Measurements from ENCODE around the gene PDIA4.
A peak's percentile ranks its signal among the peaks of the same experiment; 100 is the strongest.
"Not testable (repeated sequence)": the region's sequence is repeated elsewhere in the genome, so short reads cannot be mapped to it uniquely, and the experiment has no call there.

The PDIA4 gene

GRCh38 chr7:149031353-149031910 lies 3.1 kb upstream of the PDIA4 start:
- DNase-seq (ENCODE audit: low spot score) = no peak

GRCh38 chr7:149030439-149030838 lies 2.1 kb upstream of the PDIA4 start:
- not testable (repeated sequence) for DNase-seq (ENCODE audit: low spot score)

GRCh38 chr7:149027611-149028345 lies 527 bp downstream of the PDIA4 start:
- no peak for DNase-seq (ENCODE audit: low spot score)

GRCh38 chr7:149027055-149027454 lies 1.2 kb downstream of the PDIA4 start:
- DNase-seq (ENCODE audit: low spot score) = no peak

- no peak for DNase-seq (ENCODE audit: low spot score)
Observed at GRCh38 chr7:149023662-149024061, 4.6 kb downstream of the PDIA4 start.

- no peak for DNase-seq (ENCODE audit: low spot score)
Observed at GRCh38 chr7:149022756-149023360, 5.4 kb downstream of the PDIA4 start.

- no peak for DNase-seq (ENCODE audit: low spot score)
Observed at GRCh38 chr7:149021725-149022062, 6.6 kb downstream of the PDIA4 start.

GRCh38 chr7:149020483-149020882 lies 7.8 kb downstream of the PDIA4 start:
- no peak for DNase-seq (ENCODE audit: low spot score)

- no peak for DNase-seq (ENCODE audit: low spot score)
Observed at GRCh38 chr7:149016876-149017275, 11.4 kb downstream of the PDIA4 start.

GRCh38 chr7:149014309-149014708 lies 14.0 kb downstream of the PDIA4 start:
- no peak for DNase-seq (ENCODE audit: low spot score)

GRCh38 chr7:149013876-149014275 lies 14.4 kb downstream of the PDIA4 start:
- DNase-seq (ENCODE audit: low spot score) = no peak

- DNase-seq (ENCODE audit: low spot score) = not testable (repeated sequence)
Observed at GRCh38 chr7:149012730-149013129, 15.6 kb downstream of the PDIA4 start.

GRCh38 chr7:149011491-149011890 lies 16.8 kb downstream of the PDIA4 start:
- no peak for DNase-seq (ENCODE audit: low spot score)

- DNase-seq (ENCODE audit: low spot score) = no peak
Observed at GRCh38 chr7:149010451-149010850, 17.9 kb downstream of the PDIA4 start.

GRCh38 chr7:149009527-149009926 lies 18.8 kb downstream of the PDIA4 start:
- DNase-seq (ENCODE audit: low spot score) = no peak

GRCh38 chr7:149007611-149008010 lies 20.7 kb downstream of the PDIA4 start:
- no peak for DNase-seq (ENCODE audit: low spot score)

GRCh38 chr7:149007146-149007545 lies 21.2 kb downstream of the PDIA4 start:
- DNase-seq (ENCODE audit: low spot score) = no peak

- no peak for DNase-seq (ENCODE audit: low spot score)
Observed at GRCh38 chr7:149006345-149006725, 22.0 kb downstream of the PDIA4 start.

- DNase-seq (ENCODE audit: low spot score) = peak; percentile 70
Observed at GRCh38 chr7:149005427-149006344, 22.6 kb downstream of the PDIA4 start.

- DNase-seq (ENCODE audit: low spot score) = no peak
Observed at GRCh38 chr7:149004405-149005370, 23.6 kb downstream of the PDIA4 start.

GRCh38 chr7:149003560-149004305 lies 24.6 kb downstream of the PDIA4 start:
- DNase-seq (ENCODE audit: low spot score) = no peak

Measured in activated CD4-positive, alpha-beta T cell treated with anti-CD3 and anti-CD28 coated beads, Interleukin-2, Interleukin-4, amounts not matched to agents 100 ng/mL and 50 ng/mL, durations not matched to agents 16 hours and 8 hours (primary cell).